GM12878 (cell line): ENCODE data around the gene PAK6. TPM values are rescaled to one million over a fixed set of nuclear protein-coding genes. Genes with fewer than 3 reads are reported as not detected.

ENCODE experiments used
- ATAC-seq: fragments of 200-7000 bp; cut with Tn5 transposase; 3 replicates; pipeline ENCODE4 v1.9.1; 2020; ENCODE audit warnings: mild to moderate bottlenecking, moderate library complexity
- BruUV-seq: library from RNA; stranded (reverse); fragments of 400-500 nt; replicated peaks from 2 replicates; lab custom pipeline; 2021; lab: Mats Ljungman, UMichigan
- CTCF ChIA-PET: fragments of 300-600 bp; sonication (Branson Sonifier 250); formaldehyde crosslinking; extraction: SDS; loops from one replicate; lab custom pipeline; 2021; ENCODE audit warnings: inconsistent platforms; lab: Yijun Ruan, JAX
- POLR2A ChIA-PET: fragments of 350-600 bp; formaldehyde crosslinking; extraction: SDS; loops from one replicate; lab custom pipeline; 2021; ENCODE audit warnings: inconsistent platforms; lab: Charles Lee
- RAD21 ChIA-PET: fragments of 300-600 bp; sonication (Branson Sonifier 250); formaldehyde crosslinking; loops from one replicate; lab custom pipeline; 2023; ENCODE audit warnings: antibody characterized with exemption; ENCODE audit not compliant: unreplicated experiment; lab: Charles Lee
- SMC1A ChIA-PET: fragments of 300-600 bp; sonication (Branson Sonifier 250); formaldehyde crosslinking; loops from one replicate; lab custom pipeline; 2023; ENCODE audit not compliant: unreplicated experiment, uncharacterized antibody; lab: Charles Lee
- DNase-seq: peaks from one replicate; pipeline ENCODE4 v3.0.0-alpha.2; 2011; ENCODE audit warnings: low read depth, low spot score
- FAIRE-seq: peaks from 3 replicates; lab custom pipeline; 2011; peaks lifted over from hg19 to GRCh38; lab: Jason Lieb, UNC
- H2AFZ ChIP-seq: 2 replicates; pipeline ENCODE4 v1.6.0; 2011; ENCODE audit warnings: low read depth, low read length, control low read depth; ENCODE audit not compliant: control insufficient read depth
- H3K27ac ChIP-seq: 2 replicates; pipeline ENCODE4 v1.5.1; 2011; ENCODE audit warnings: control low read depth; ENCODE audit not compliant: control insufficient read depth, insufficient read depth
- H3K27me3 ChIP-seq, 2 experiments: replicated peaks in 1 of 2; 2 replicates each; pipeline versions ENCODE4 v1.6.0 to v1.6.1; 2011; ENCODE audit warnings: low read length in 1 of 2; ENCODE audit not compliant: control insufficient read depth in 2 of 2, insufficient read depth in 2 of 2
- H3K36me3 ChIP-seq, 2 experiments: 2 replicates each; pipeline ENCODE4 v1.5.1; 2011; ENCODE audit warnings: low read length in 1 of 2; ENCODE audit not compliant: control insufficient read depth in 2 of 2, insufficient read depth in 2 of 2
- H3K4me1 ChIP-seq: 2 replicates; pipeline ENCODE4 v1.6.1; 2011; ENCODE audit warnings: mild to moderate bottlenecking, low read length, moderate library complexity, mixed read lengths; ENCODE audit not compliant: control insufficient read depth, insufficient read depth
- H3K4me2 ChIP-seq: 2 replicates; pipeline ENCODE4 v1.6.0; 2011; ENCODE audit warnings: control low read depth; ENCODE audit not compliant: control insufficient read depth, insufficient read depth
- H3K4me3 ChIP-seq: fragments of 200-600 bp; sonication (generic); 2 replicates; pipeline ENCODE4 v1.5.1; 2016
- H3K79me2 ChIP-seq: 2 replicates; pipeline ENCODE4 v1.6.0; 2011; ENCODE audit warnings: low read length; ENCODE audit not compliant: control insufficient read depth, insufficient read depth
- H3K9ac ChIP-seq: 2 replicates; pipeline ENCODE4 v1.8.0; 2011; ENCODE audit warnings: low read length, control low read depth, mixed read lengths; ENCODE audit not compliant: control insufficient read depth, insufficient read depth
- H3K9me3 ChIP-seq: replicated peaks from 3 replicates; pipeline ENCODE4 v1.5.1; 2011; ENCODE audit warnings: mild to moderate bottlenecking, low read length; ENCODE audit not compliant: control insufficient read depth, insufficient read depth
- H4K20me1 ChIP-seq: 2 replicates; pipeline ENCODE4 v1.6.0; 2011; ENCODE audit not compliant: control insufficient read depth, insufficient read depth
- BCL11A ChIP-seq: IDR thresholded peaks from 2 replicates; pipeline ENCODE4 v1.6.1; 2011; ENCODE audit warnings: low read depth, low read length
- EGR1 ChIP-seq, 2 experiments: IDR thresholded peaks; 1 replicate in 1 of 2; 2 replicates in 1 of 2; pipeline ENCODE4 v1.6.1; 2011 to 2012; ENCODE audit warnings: low read depth in 2 of 2, low read length in 2 of 2, borderline replicate concordance in 1 of 2, mild to moderate bottlenecking in 1 of 2, moderate library complexity in 1 of 2
- IRF5 ChIP-seq: fragments of 450-650 bp; IDR thresholded peaks from 2 replicates; pipeline ENCODE4 v1.6.1; 2017; ENCODE audit warnings: borderline replicate concordance
- MAX ChIP-seq: IDR thresholded peaks from 2 replicates; pipeline ENCODE4 v1.6.1; 2012; ENCODE audit warnings: low read depth, low read length, improper control_type of control experiment
- MLLT1 ChIP-seq: fragments of 450-650 bp; IDR thresholded peaks from 2 replicates; pipeline ENCODE4 v1.6.1; 2016; ENCODE audit warnings: mild to moderate bottlenecking
- MTA3 ChIP-seq: IDR thresholded peaks from 2 replicates; pipeline ENCODE4 v1.6.1; 2012; ENCODE audit warnings: low read length, inconsistent platforms, borderline replicate concordance
- NFIC ChIP-seq: IDR thresholded peaks from 2 replicates; pipeline ENCODE4 v1.6.1; 2012; ENCODE audit warnings: low read depth, mild to moderate bottlenecking, inconsistent platforms, low read length, moderate library complexity
- NKRF ChIP-seq: fragments of 450-650 bp; conservative IDR thresholded peaks from 2 replicates; pipeline ENCODE4 v1.6.1; 2017; ENCODE audit warnings: mild to moderate bottlenecking, moderate library complexity
- NR2C1 ChIP-seq: fragments of 450-650 bp; IDR thresholded peaks from 2 replicates; pipeline ENCODE4 v1.6.1; 2017; ENCODE audit warnings: antibody characterized with exemption, mild to moderate bottlenecking, moderate library complexity
- POLR2A ChIP-seq: IDR thresholded peaks from 2 replicates; pipeline ENCODE4 v1.6.1; 2011; ENCODE audit warnings: low read depth, mild to moderate bottlenecking, low read length
- POLR2AphosphoS2 ChIP-seq: IDR thresholded peaks from 2 replicates; pipeline ENCODE4 v1.6.1; 2011; ENCODE audit warnings: low read depth, mild to moderate bottlenecking, low read length, improper control_type of control experiment, moderate library complexity
- POU2F2 ChIP-seq: IDR thresholded peaks from 3 replicates; pipeline ENCODE4 v1.6.1; 2011; ENCODE audit warnings: low read depth, mild to moderate bottlenecking, low read length, borderline replicate concordance
- RBBP5 ChIP-seq: fragments of 200-600 bp; sonication (generic); conservative IDR thresholded peaks from 2 replicates; pipeline ENCODE4 v1.6.1; 2016
- RELA ChIP-seq: fragments of 450-650 bp; IDR thresholded peaks from 2 replicates; pipeline ENCODE4 v1.8.0; 2014; ENCODE audit warnings: borderline replicate concordance; ENCODE audit not compliant: partially characterized antibody
- SMARCA5 ChIP-seq: fragments of 450-650 bp; IDR thresholded peaks from 2 replicates; pipeline ENCODE4 v1.6.1; 2017; ENCODE audit warnings: mild to moderate bottlenecking
- ZBTB40 ChIP-seq: fragments of 450-650 bp; IDR thresholded peaks from 2 replicates; pipeline ENCODE4 v1.6.1; 2016; ENCODE audit warnings: mild to moderate bottlenecking, moderate library complexity, borderline replicate concordance
- WGBS: methylation state at CpG from one replicate; pipeline ENCODE4 v1.1.6; 2016; ENCODE audit warnings: low lambda C conversion rate; ENCODE audit not compliant: insufficient replicate concordance, insufficient coverage; ENCODE audit errors: missing lambda C conversion rate; 5-methylcytosine and 5-hydroxymethylcytosine counted together
- in situ Hi-C: fragments of 300-500 bp; cut with MboI; formaldehyde crosslinking; loops from 9 replicates; pipeline ENCODE4 v1.14.3; 2018; ENCODE audit warnings: mixed read lengths
- intact Hi-C: fragments of 100-400 bp; cut with micrococcal nuclease; formaldehyde crosslinking; loops from one replicate; pipeline ENCODE4 v1.14.2; 2022; ENCODE audit not compliant: unreplicated experiment
- polyA plus RNA-seq, 11 experiments: library from polyadenylated mRNA; depleted of rRNA in 4 of 11; unstranded in 6 of 11; stranded (reverse) in 5 of 11; fragments of >200 nt; fragmentation: Nextera tagmentation in 4 of 11; fragmentation: Illumina TruSeq in 1 of 11; extraction: Ambion mirVana in 4 of 11; extraction: Trizol in 1 of 11; gene quantifications; 1 replicate in 1 of 11; 2 replicates in 10 of 11; pipeline versions ENCODE4 v1.2.1 to v1.2.3, GENCODE V29; 2011 to 2016; ENCODE audit warnings: inconsistent platforms in 2 of 11, missing spikeins in 2 of 11, low read depth in 1 of 11
- total RNA-seq, 4 experiments: library from RNA; depleted of rRNA in 3 of 4; stranded (reverse); fragments of >200 nt in 3 of 4; fragmentation: Illumina TruSeq in 1 of 4; extraction: Trizol in 1 of 4; gene quantifications; 2 replicates each; pipeline versions ENCODE4 v1.2.1 to v1.2.3, GENCODE V29; 2013 to 2021

PAK6 gene
- total and polyA plus RNA-seq, 10 of the 15 experiments (the other 5 are each of a cell fraction or from before 2014, with no cell fraction given), result 0.07 to 0.92 (median 0.31) TPM; not detected in 2

- WGBS, result 59% methylated on average over 2 of the region's 2 CpGs
- Histone ChIP-seq H4K20me1 (no peaks in the 10 kb centered on the region), H3K27me3 (no peaks in the 10 kb centered on the region), H3K36me3 (no peaks in the 10 kb centered on the region), H3K9me3 (no peaks in the 10 kb centered on the region), H3K4me2 (no peak overlapping the region), H3K4me3 (no peak overlapping the region), H3K4me1 (peaks cover 5% of the 10 kb centered on the region), H3K79me2 (no peaks in the 10 kb centered on the region), H3K9ac (no peak overlapping the region), H2AFZ (no peak overlapping the region), H3K27ac (no peak overlapping the region)
- POLR2A ChIA-PET, result interaction anchor here (0.7 kb wide), 1 partner anchor 42 kb away, joined by 3 read pairs; the partner anchor contains the start of gene ANKRD63
- SMC1A ChIA-PET, result interaction anchor here (5.7 kb wide), 1 partner anchor 13 kb away, joined by 31 read pairs; no protein-coding TSS in a partner anchor
- no peak for DNase-seq
- FAIRE-seq, result no peak
- no peak for ATAC-seq
- in situ Hi-C loops (no loop called here), intact Hi-C loops (no loop called here)
- TSS peak; percentile 60 for BruUV-seq
- RAD21 ChIA-PET, result interaction anchor here (0.8 to 4.1 kb wide), 2 partner anchors 12 to 19 kb away, joined by 3 to 21 read pairs; no protein-coding TSS in a partner anchor
- CTCF ChIA-PET, result interaction anchor here (0.7 to 6.7 kb wide), 10 partner anchors 10 to 487 kb away, joined by 3 to 103 read pairs (median 4); partner anchors contain the start of gene CCDC9B
- TF ChIP-seq BCL11A, result no peak
- no peak for TF ChIP-seq MAX
- TF ChIP-seq NR2C1, result no peak
- no peak for TF ChIP-seq SMARCA5
- TF ChIP-seq RELA, result no peak
- no peak for TF ChIP-seq POU2F2
- no peak for TF ChIP-seq NFIC
- TF ChIP-seq POLR2A, result no peak
- no peak for TF ChIP-seq RBBP5
- no peak for TF ChIP-seq MTA3
- TF ChIP-seq NKRF, result no peak
- TF ChIP-seq POLR2AphosphoS2, result no peak
- no peak for TF ChIP-seq EGR1 (IDR thresholded peaks at IDR 0.05; ENCODE audit: borderline replicate concordance in 1 of 2, low read depth in 2 of 2, low read length in 2 of 2)
- TF ChIP-seq ZBTB40, result no peak
- no peak for TF ChIP-seq MLLT1
- TF ChIP-seq IRF5, result no peak
These were observed 86.3 kb downstream of the PAK6 start for GRCh38 chr15:40325188-40325587.
